ENCODE data around the gene NDUFA5. TPM values are rescaled to one million over a fixed set of nuclear protein-coding genes. Genes with fewer than 3 reads are reported as not detected.

The NDUFA5 gene
- total and polyA plus RNA-seq, 2 donors (not counting 1 experiment from before 2014, with no cell fraction given) = 35.8 to 45.4 TPM

DNA sequence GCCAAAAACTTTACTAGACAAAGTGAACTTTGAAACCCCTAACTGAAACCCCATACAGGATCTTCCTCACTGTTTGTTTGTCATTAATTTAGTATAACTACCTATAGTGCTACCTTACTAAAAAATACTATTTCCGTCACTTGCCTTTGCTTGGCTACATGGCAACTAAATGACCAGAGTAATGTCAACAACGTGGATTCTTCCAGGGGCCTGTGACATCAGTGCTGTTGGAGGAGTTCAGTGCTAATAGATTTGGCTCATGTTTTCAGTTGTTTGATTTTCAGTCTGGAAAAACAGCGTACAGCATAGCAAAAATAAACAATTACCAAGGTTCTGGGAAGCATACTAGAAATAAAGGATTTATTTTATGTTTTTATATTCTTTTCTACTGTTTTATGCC lies 41.0 kb upstream of the NDUFA5 start:
- Histone ChIP-seq H3K36me3 (ENCODE audit: control insufficient read depth, insufficient read depth, low read length) (no peaks in the 10 kb centered on the region), H3K4me1 (ENCODE audit: control insufficient read depth, extremely low read depth, insufficient read depth, low read length) (no peaks in the 10 kb centered on the region), H3K27ac (ENCODE audit: insufficient read depth, low read length) (no peak overlapping the region), H3K9ac (ENCODE audit: insufficient read depth, low read length) (no peak overlapping the region), H3K27me3 (ENCODE audit: control insufficient read depth, insufficient read depth, low read length) (no peaks in the 10 kb centered on the region), H3K79me2 (ENCODE audit: control insufficient read depth, insufficient read depth, low read length) (no peaks in the 10 kb centered on the region), H4K20me1 (ENCODE audit: control insufficient read depth, extremely low read depth, insufficient read depth, low read length) (no peaks in the 10 kb centered on the region), H3K9me3 (ENCODE audit: control insufficient read depth, insufficient read depth, low read depth, low read length) (no peaks in the 10 kb centered on the region), H3K4me3 (replicated peaks in 1 of 4; ENCODE audit: control extremely low read depth in 1 of 4, insufficient read depth in 1 of 4, low read depth in 3 of 4, low read length in 4 of 4) (no peak overlapping the region), H2AFZ (ENCODE audit: low read length) (no peak overlapping the region), H3K4me2 (ENCODE audit: extremely low read depth, insufficient read depth, low read length) (no peak overlapping the region)
- TF ChIP-seq, protein P1, sequence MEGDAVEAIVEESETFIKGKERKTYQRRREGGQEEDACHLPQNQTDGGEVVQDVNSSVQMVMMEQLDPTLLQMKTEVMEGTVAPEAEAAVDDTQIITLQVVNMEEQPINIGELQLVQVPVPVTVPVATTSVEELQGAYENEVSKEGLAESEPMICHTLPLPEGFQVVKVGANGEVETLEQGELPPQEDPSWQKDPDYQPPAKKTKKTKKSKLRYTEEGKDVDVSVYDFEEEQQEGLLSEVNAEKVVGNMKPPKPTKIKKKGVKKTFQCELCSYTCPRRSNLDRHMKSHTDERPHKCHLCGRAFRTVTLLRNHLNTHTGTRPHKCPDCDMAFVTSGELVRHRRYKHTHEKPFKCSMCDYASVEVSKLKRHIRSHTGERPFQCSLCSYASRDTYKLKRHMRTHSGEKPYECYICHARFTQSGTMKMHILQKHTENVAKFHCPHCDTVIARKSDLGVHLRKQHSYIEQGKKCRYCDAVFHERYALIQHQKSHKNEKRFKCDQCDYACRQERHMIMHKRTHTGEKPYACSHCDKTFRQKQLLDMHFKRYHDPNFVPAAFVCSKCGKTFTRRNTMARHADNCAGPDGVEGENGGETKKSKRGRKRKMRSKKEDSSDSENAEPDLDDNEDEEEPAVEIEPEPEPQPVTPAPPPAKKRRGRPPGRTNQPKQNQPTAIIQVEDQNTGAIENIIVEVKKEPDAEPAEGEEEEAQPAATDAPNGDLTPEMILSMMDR (conservative IDR thresholded peaks at IDR 0.05 in 1 of 2, IDR thresholded peaks at IDR 0.05 in 1 of 2; ENCODE audit: low read depth in 1 of 2, low read length in 2 of 2) = no peak
- TF ChIP-seq EZH2 (IDR thresholded peaks at IDR 0.05; ENCODE audit: low read length, missing control alignments) = no peak
- no peak for DNase-seq (ENCODE audit: low read depth in 2 of 2)

DNA sequence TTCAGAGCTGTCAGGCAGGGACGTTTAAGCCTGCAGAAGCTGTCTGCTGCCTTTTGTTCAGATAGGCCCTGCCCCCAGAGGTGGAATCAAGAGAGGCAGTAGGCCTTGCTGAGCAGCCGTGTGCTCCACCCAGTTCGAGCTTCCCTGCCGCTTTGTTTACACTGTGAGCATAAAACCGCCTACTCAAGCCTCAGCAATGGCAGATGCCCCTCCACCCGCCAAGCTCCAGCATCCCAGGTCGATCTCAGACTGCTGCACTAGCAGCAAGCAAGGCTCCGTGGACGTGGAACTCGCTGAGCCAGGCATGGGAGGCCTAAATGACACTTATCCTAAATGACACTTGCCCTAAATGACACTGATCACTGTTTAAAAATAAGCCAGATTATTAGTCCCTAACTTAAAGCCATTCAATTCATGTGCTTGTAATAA lies 37.2 kb upstream of the NDUFA5 start:
- Histone ChIP-seq H4K20me1 (ENCODE audit: control insufficient read depth, extremely low read depth, insufficient read depth, low read length) (no peaks in the 10 kb centered on the region), H3K4me1 (ENCODE audit: control insufficient read depth, extremely low read depth, insufficient read depth, low read length) (no peaks in the 10 kb centered on the region), H3K4me3 (replicated peaks in 1 of 4; ENCODE audit: control extremely low read depth in 1 of 4, insufficient read depth in 1 of 4, low read depth in 3 of 4, low read length in 4 of 4) (no peak overlapping the region), H2AFZ (ENCODE audit: low read length) (no peak overlapping the region), H3K79me2 (ENCODE audit: control insufficient read depth, insufficient read depth, low read length) (no peaks in the 10 kb centered on the region), H3K36me3 (ENCODE audit: control insufficient read depth, insufficient read depth, low read length) (no peaks in the 10 kb centered on the region), H3K9me3 (ENCODE audit: control insufficient read depth, insufficient read depth, low read depth, low read length) (no peaks in the 10 kb centered on the region), H3K27me3 (ENCODE audit: control insufficient read depth, insufficient read depth, low read length) (no peaks in the 10 kb centered on the region), H3K4me2 (ENCODE audit: extremely low read depth, insufficient read depth, low read length) (no peak overlapping the region), H3K9ac (ENCODE audit: insufficient read depth, low read length) (no peak overlapping the region), H3K27ac (ENCODE audit: insufficient read depth, low read length) (no peak overlapping the region)
- peak in 1 of 2 donors; percentile 6 for DNase-seq (ENCODE audit: low read depth in 2 of 2)
- TF ChIP-seq, protein P1 (conservative IDR thresholded peaks at IDR 0.05 in 1 of 2, IDR thresholded peaks at IDR 0.05 in 1 of 2; ENCODE audit: low read depth in 1 of 2, low read length in 2 of 2) = no peak
- TF ChIP-seq EZH2 (IDR thresholded peaks at IDR 0.05; ENCODE audit: low read length, missing control alignments) = no peak

DNA sequence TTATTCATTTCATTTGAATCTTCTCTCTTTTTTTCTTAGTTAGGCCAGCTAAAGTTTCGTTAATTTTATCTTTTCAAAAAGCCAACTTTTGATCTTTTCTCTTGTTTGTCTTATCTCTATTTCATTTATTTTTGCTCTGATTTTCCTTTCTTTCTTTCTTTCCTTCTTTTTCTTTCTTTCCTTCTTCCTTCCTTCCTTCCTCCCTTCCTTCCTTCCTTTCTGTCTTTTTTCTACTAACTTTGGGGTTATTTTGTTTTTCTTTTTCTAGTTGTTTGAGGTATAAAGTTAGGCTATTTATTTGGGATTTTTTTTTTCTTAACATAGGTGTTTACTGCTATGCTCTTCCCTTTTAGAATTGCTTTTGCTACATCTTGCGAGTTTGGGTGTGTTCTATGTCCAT lies 30.8 kb upstream of the NDUFA5 start:
- no peaks in the 10 kb centered on the region for H3K27me3 ChIP-seq (ENCODE audit: control insufficient read depth, insufficient read depth, low read length)
- H3K9ac ChIP-seq (ENCODE audit: insufficient read depth, low read length) = no peak overlapping the region
- no peak overlapping the region for H3K4me2 ChIP-seq (ENCODE audit: extremely low read depth, insufficient read depth, low read length)
- no peak overlapping the region for H2AFZ ChIP-seq (ENCODE audit: low read length)
- no peaks in the 10 kb centered on the region for H3K36me3 ChIP-seq (ENCODE audit: control insufficient read depth, insufficient read depth, low read length)
- no peak for TF ChIP-seq EZH2 (IDR thresholded peaks at IDR 0.05; ENCODE audit: low read length, missing control alignments)
- TF ChIP-seq, protein P1 (conservative IDR thresholded peaks at IDR 0.05 in 1 of 2, IDR thresholded peaks at IDR 0.05 in 1 of 2; ENCODE audit: low read depth in 1 of 2, low read length in 2 of 2) = no peak
- no peaks in the 10 kb centered on the region for H4K20me1 ChIP-seq (ENCODE audit: control insufficient read depth, extremely low read depth, insufficient read depth, low read length)
- DNase-seq (ENCODE audit: low read depth in 2 of 2) = no peak
- H3K4me1 ChIP-seq (ENCODE audit: control insufficient read depth, extremely low read depth, insufficient read depth, low read length) = no peaks in the 10 kb centered on the region
- no peak overlapping the region for H3K4me3 ChIP-seq (replicated peaks in 1 of 4; ENCODE audit: control extremely low read depth in 1 of 4, insufficient read depth in 1 of 4, low read depth in 3 of 4, low read length in 4 of 4)
- no peaks in the 10 kb centered on the region for H3K9me3 ChIP-seq (ENCODE audit: control insufficient read depth, insufficient read depth, low read depth, low read length)
- H3K27ac ChIP-seq (ENCODE audit: insufficient read depth, low read length) = no peak overlapping the region
- no peaks in the 10 kb centered on the region for H3K79me2 ChIP-seq (ENCODE audit: control insufficient read depth, insufficient read depth, low read length)

Data from fibroblast of lung (primary cell).